Activated naive CD4-positive, alpha-beta T cell treated with anti-CD3 and anti-CD28 coated beads for 36 hours (primary cell): Measurements from ENCODE around the gene GRK3. TPM values are rescaled to one million over a fixed set of nuclear protein-coding genes. Genes with fewer than 3 reads are reported as not detected.

Experiments
- total RNA-seq, 2 experiments: library from RNA; stranded (reverse); gene quantifications; one replicate each; pipeline ENCODE4 v1.2.3, GENCODE V29; 2021

The GRK3 gene
- total RNA-seq, 2 experiments from 2014 or later: 8.3 to 8.9 TPM

Other genes starting within 250 kb of the GRK3 start
- gene MYO18B, start 177.5 kb downstream of the GRK3 start, total RNA-seq: under 1 TPM; 0.14 to 0.17 TPM